ENCODE data around the gene CD302. TPM values are rescaled to one million over a fixed set of nuclear protein-coding genes. Genes with fewer than 3 reads are reported as not detected.

CD302 gene
- polyA plus RNA-seq, 1 experiment = 17.6 TPM

GRCh38 chr2:159760326-159760725, 37.7 kb downstream of the CD302 start:
- Histone ChIP-seq H3K27ac (ENCODE audit: low read depth, low read length) (no peak overlapping the region), H3K9me3 (ENCODE audit: control insufficient read depth, insufficient read depth, low read length) (no peaks in the 10 kb centered on the region), H3K27me3 (ENCODE audit: control insufficient read depth, insufficient read depth, low read length) (no peaks in the 10 kb centered on the region), H3K4me3 (ENCODE audit: low read depth, low read length) (no peak overlapping the region)
- CTCF ChIA-PET = no interaction called here
- DNase-seq (ENCODE audit: low read depth, low spot score) = no peak
- TF ChIP-seq CTCF (IDR thresholded peaks at IDR 0.05; ENCODE audit: low read depth, low read length) = no peak
- POLR2A ChIA-PET = interaction anchor here (0.6 kb wide), 1 partner anchor 647 kb away, joined by 3 read pairs; no protein-coding TSS in a partner anchor

GRCh38 chr2:159759577-159759976, 38.4 kb downstream of the CD302 start:
- H3K27ac ChIP-seq (ENCODE audit: low read depth, low read length) = no peak overlapping the region
- no peak for DNase-seq (ENCODE audit: low read depth, low spot score)
- no peak overlapping the region for H3K4me3 ChIP-seq (ENCODE audit: low read depth, low read length)
- no peak for TF ChIP-seq CTCF (IDR thresholded peaks at IDR 0.05; ENCODE audit: low read depth, low read length)
- ChIA-PET POLR2A (no interaction called here), CTCF (no interaction called here)
- no peaks in the 10 kb centered on the region for H3K27me3 ChIP-seq (ENCODE audit: control insufficient read depth, insufficient read depth, low read length)
- H3K9me3 ChIP-seq (ENCODE audit: control insufficient read depth, insufficient read depth, low read length) = no peaks in the 10 kb centered on the region

- no peak for DNase-seq (ENCODE audit: low read depth, low spot score)
- ChIA-PET CTCF (no interaction called here), POLR2A (interaction anchor here (0.8 kb wide), 1 partner anchor 47 kb away, joined by 3 read pairs; the partner anchor contains the start of gene MARCHF7)
- Histone ChIP-seq H3K27me3 (ENCODE audit: control insufficient read depth, insufficient read depth, low read length) (no peaks in the 10 kb centered on the region), H3K4me3 (ENCODE audit: low read depth, low read length) (no peak overlapping the region), H3K27ac (ENCODE audit: low read depth, low read length) (no peak overlapping the region), H3K9me3 (ENCODE audit: control insufficient read depth, insufficient read depth, low read length) (no peaks in the 10 kb centered on the region)
- TF ChIP-seq CTCF (IDR thresholded peaks at IDR 0.05; ENCODE audit: low read depth, low read length) = no peak
Measured at GRCh38 chr2:159758686-159759085, 39.3 kb downstream of the CD302 start.

- DNase-seq (ENCODE audit: low read depth, low spot score) = no peak
- Histone ChIP-seq H3K4me3 (ENCODE audit: low read depth, low read length) (no peak overlapping the region), H3K9me3 (ENCODE audit: control insufficient read depth, insufficient read depth, low read length) (no peaks in the 10 kb centered on the region), H3K27me3 (ENCODE audit: control insufficient read depth, insufficient read depth, low read length) (no peaks in the 10 kb centered on the region), H3K27ac (ENCODE audit: low read depth, low read length) (no peak overlapping the region)
- TF ChIP-seq CTCF (IDR thresholded peaks at IDR 0.05; ENCODE audit: low read depth, low read length) = no peak
- ChIA-PET CTCF (interaction anchor here (1.2 kb wide), 1 partner anchor 11 kb away, joined by 4 read pairs; no protein-coding TSS in a partner anchor), POLR2A (interaction anchor here (0.8 kb wide), 1 partner anchor 46 kb away, joined by 3 read pairs; the partner anchor contains the start of gene MARCHF7)
Measured at GRCh38 chr2:159758239-159758638, 39.8 kb downstream of the CD302 start.

- H3K27ac ChIP-seq (ENCODE audit: low read depth, low read length) = no peak overlapping the region
- no peak overlapping the region for H3K4me3 ChIP-seq (ENCODE audit: low read depth, low read length)
- peak; percentile 40 for TF ChIP-seq CTCF (IDR thresholded peaks at IDR 0.05; ENCODE audit: low read depth, low read length)
- ChIA-PET POLR2A (no interaction called here), CTCF (interaction anchor here (0.6 to 0.7 kb wide), 3 partner anchors 9 to 637 kb away, joined by 3 to 4 read pairs (median 3); no protein-coding TSS in a partner anchor)
- no peaks in the 10 kb centered on the region for H3K9me3 ChIP-seq (ENCODE audit: control insufficient read depth, insufficient read depth, low read length)
- H3K27me3 ChIP-seq (ENCODE audit: control insufficient read depth, insufficient read depth, low read length) = no peaks in the 10 kb centered on the region
- DNase-seq (ENCODE audit: low read depth, low spot score) = no peak
Measured at GRCh38 chr2:159755788-159756187, 42.2 kb downstream of the CD302 start.

Data from AG04450 (cell line).